ENCODE measurements around the gene SERP2. TPM values are rescaled to one million over a fixed set of nuclear protein-coding genes. Genes with fewer than 3 reads are reported as not detected.

Gene SERP2
- total and polyA plus RNA-seq, 2 of the 8 experiments (the other 6 are each of a cell fraction or from before 2014, with no cell fraction given), result 2.0 to 2.3 TPM

DNA sequence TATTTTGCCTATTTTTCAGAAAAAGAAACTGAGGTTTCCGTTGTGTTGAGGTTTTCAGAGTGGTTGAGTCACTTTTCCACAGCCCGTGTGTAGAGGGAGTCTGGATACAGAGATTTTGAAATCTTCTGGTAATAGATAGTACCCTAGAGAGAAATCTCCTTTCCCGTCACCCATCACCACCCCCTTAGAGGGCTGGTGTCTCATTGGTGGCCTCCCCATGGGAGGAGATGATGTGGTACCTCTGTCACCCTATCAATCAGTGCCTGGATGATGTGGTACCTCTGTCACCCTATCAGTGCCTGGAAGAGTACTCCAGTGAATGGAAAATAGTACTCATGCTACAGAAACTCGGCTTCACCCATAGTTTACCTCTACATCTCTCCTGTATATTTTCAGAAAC, 42.2 kb upstream of the SERP2 start (continued):
- no peak for TF ChIP-seq SAP30 (IDR thresholded peaks at IDR 0.05; ENCODE audit: insufficient read depth, insufficient replicate concordance, low read length)
- no peak for TF ChIP-seq USF2 (IDR thresholded peaks at IDR 0.05; ENCODE audit: low read length)
- TF ChIP-seq BCL11A (IDR thresholded peaks at IDR 0.05; ENCODE audit: low read depth in 2 of 2, low read length in 2 of 2), result no peak
- TF ChIP-seq PHF8 (conservative IDR thresholded peaks at IDR 0.05; ENCODE audit: low read depth, low read length), result no peak
